GM23338 (cell line): ENCODE results near the gene SETBP1. TPM values are rescaled to one million over a fixed set of nuclear protein-coding genes. Genes with fewer than 3 reads are reported as not detected.

Source experiments
- ATAC-seq: fragments of 200-7000 bp; cut with Tn5 transposase; 3 replicates; pipeline ENCODE4 v1.9.1; 2020
- DNase-seq: peaks from one replicate; pipeline ENCODE4 v3.0.0-alpha.2; 2015; ENCODE audit warnings: low spot score
- H2AFZ ChIP-seq: fragments of 200-600 bp; sonication (generic); 2 replicates; pipeline ENCODE4 v1.8.0; 2016; ENCODE audit warnings: antibody characterized with exemption, mild to moderate bottlenecking, moderate library complexity
- H3F3A ChIP-seq: fragments of 200-600 bp; sonication (generic); replicated peaks from 2 replicates; pipeline ENCODE4 v1.8.0; 2017; ENCODE audit warnings: antibody characterized with exemption, mixed run types, low read depth
- H3K27ac ChIP-seq: fragments of 200-600 bp; sonication (generic); 2 replicates; pipeline ENCODE4 v1.6.1; 2016; ENCODE audit warnings: low read depth
- H3K27me3 ChIP-seq: fragments of 200-600 bp; sonication (generic); 2 replicates; pipeline ENCODE4 v1.8.0; 2016; ENCODE audit warnings: mild to moderate bottlenecking, mixed run types, moderate library complexity; ENCODE audit not compliant: insufficient read depth
- H3K36me3 ChIP-seq: fragments of 200-600 bp; sonication (generic); 2 replicates; pipeline ENCODE4 v1.8.0; 2016; ENCODE audit warnings: mild to moderate bottlenecking; ENCODE audit not compliant: insufficient read depth
- H3K4me1 ChIP-seq: fragments of 200-600 bp; sonication (generic); 2 replicates; pipeline ENCODE4 v1.8.0; 2016; ENCODE audit warnings: mild to moderate bottlenecking, moderate library complexity; ENCODE audit not compliant: insufficient read depth
- H3K4me2 ChIP-seq: fragments of 200-600 bp; sonication (generic); 2 replicates; pipeline ENCODE4 v1.7.1; 2017; ENCODE audit warnings: mixed run types
- H3K4me3 ChIP-seq: fragments of 200-600 bp; sonication (generic); 2 replicates; pipeline ENCODE4 v1.6.1; 2016; ENCODE audit warnings: mixed run types
- H3K79me2 ChIP-seq: fragments of 200-600 bp; sonication (generic); replicated peaks from 2 replicates; pipeline ENCODE4 v1.8.0; 2017; ENCODE audit warnings: mild to moderate bottlenecking; ENCODE audit not compliant: insufficient read depth
- H3K9me2 ChIP-seq: fragments of 200-600 bp; sonication (generic); 2 replicates; pipeline ENCODE4 v1.8.0; 2017; ENCODE audit not compliant: insufficient read depth
- H4K20me1 ChIP-seq: fragments of 200-600 bp; sonication (generic); replicated peaks from 2 replicates; pipeline ENCODE4 v1.8.0; 2017; ENCODE audit warnings: mild to moderate bottlenecking; ENCODE audit not compliant: insufficient read depth
- H3K27ac Mint-ChIP-seq: 2 replicates; pipeline ENCODE4 v1.8.0; 2020; ENCODE audit warnings: inconsistent platforms, mild to moderate bottlenecking, moderate library complexity, mixed read lengths
- H3K27me3 Mint-ChIP-seq: 3 replicates; pipeline ENCODE4 v1.8.0; 2022; ENCODE audit warnings: low read depth, mild to moderate bottlenecking, moderate library complexity, mixed read lengths, inconsistent platforms; ENCODE audit not compliant: insufficient read depth, poor library complexity
- H3K36me3 Mint-ChIP-seq: 3 replicates; pipeline ENCODE4 v1.8.0; 2021; ENCODE audit warnings: low read depth, mild to moderate bottlenecking, inconsistent platforms, moderate library complexity, mixed read lengths
- H3K4me1 Mint-ChIP-seq: 3 replicates; pipeline ENCODE4 v1.8.0; 2020; ENCODE audit warnings: mild to moderate bottlenecking, inconsistent platforms, mixed read lengths
- H3K4me3 Mint-ChIP-seq: 3 replicates; pipeline ENCODE4 v1.8.0; 2021; ENCODE audit warnings: moderate library complexity, mild to moderate bottlenecking, inconsistent platforms, mixed read lengths
- H3K9me3 Mint-ChIP-seq: 3 replicates; pipeline ENCODE4 v1.8.0; 2020; ENCODE audit warnings: moderate library complexity, mild to moderate bottlenecking, inconsistent platforms, mixed read lengths
- CREB1 ChIP-seq: fragments of 250-450 bp; sonication (Bioruptor Pico); IDR thresholded peaks from 2 replicates; pipeline ENCODE4 v1.5.0; 2020; ENCODE audit warnings: low read depth, mild to moderate bottlenecking, moderate library complexity
- CTCF ChIP-seq, 2 experiments: fragments of 200-600 bp in 1 of 2; sonication (generic) in 1 of 2; conservative IDR thresholded peaks; 2 replicates each; pipeline versions ENCODE4 v1.5.1 to v1.6.1; 2016 to 2017; ENCODE audit warnings: antibody characterized with exemption in 2 of 2, low read depth in 2 of 2, mild to moderate bottlenecking in 2 of 2, moderate library complexity in 1 of 2
- ETS1 ChIP-seq: IDR thresholded peaks from 2 replicates; pipeline ENCODE4 v1.6.1; 2016; ENCODE audit warnings: antibody characterized with exemption
- EZH2 ChIP-seq: fragments of 200-600 bp; sonication (generic); IDR thresholded peaks from one replicate; pipeline ENCODE4 v1.8.0; 2017; ENCODE audit warnings: antibody characterized with exemption, mild to moderate bottlenecking, low read depth; ENCODE audit not compliant: unreplicated experiment
- EZH2phosphoT487 ChIP-seq: fragments of 200-600 bp; sonication (generic); IDR thresholded peaks from one replicate; pipeline ENCODE4 v1.8.1; 2018; ENCODE audit warnings: antibody characterized with exemption; ENCODE audit not compliant: unreplicated experiment
- JUNB ChIP-seq: IDR thresholded peaks from one replicate; pipeline ENCODE4 v1.6.1; 2016; ENCODE audit warnings: antibody characterized with exemption; ENCODE audit not compliant: unreplicated experiment
- NANOG ChIP-seq: IDR thresholded peaks from 2 replicates; pipeline ENCODE4 v1.6.1; 2016; ENCODE audit warnings: antibody characterized with exemption, borderline replicate concordance
- POLR2AphosphoS5 ChIP-seq: IDR thresholded peaks from 2 replicates; pipeline ENCODE4 v1.6.1; 2016; ENCODE audit warnings: antibody characterized with exemption, low read depth
- REST ChIP-seq: IDR thresholded peaks from one replicate; pipeline ENCODE4 v1.6.1; 2018; ENCODE audit warnings: antibody characterized with exemption; ENCODE audit not compliant: unreplicated experiment
- STAT1 ChIP-seq: IDR thresholded peaks from one replicate; pipeline ENCODE4 v1.6.1; 2016; ENCODE audit warnings: antibody characterized with exemption; ENCODE audit not compliant: unreplicated experiment
- ZNF114 ChIP-seq: fragments of 250-450 bp; sonication (Bioruptor Pico); IDR thresholded peaks from 2 replicates; pipeline ENCODE4 v1.5.0; 2020; ENCODE audit warnings: mild to moderate bottlenecking, moderate library complexity
- ZNF331 ChIP-seq: fragments of 250-450 bp; sonication (Bioruptor Pico); IDR thresholded peaks from 2 replicates; pipeline ENCODE4 v1.5.0; 2020; ENCODE audit warnings: low read depth, mild to moderate bottlenecking, moderate library complexity
- ZNF462 ChIP-seq: fragments of 250-450 bp; sonication (Bioruptor Pico); IDR thresholded peaks from 2 replicates; pipeline ENCODE4 v1.5.0; 2020; ENCODE audit warnings: mild to moderate bottlenecking, moderate library complexity
- polyA plus RNA-seq: library from polyadenylated mRNA; unstranded; fragments of >200 nt; fragmentation: Nextera tagmentation; extraction: Ambion mirVana; gene quantifications from 2 replicates; pipeline ENCODE4 v1.2.1, GENCODE V29; 2016
- total RNA-seq: library from RNA; depleted of rRNA; stranded (reverse); fragments of >200 nt; shearing (Covaris generic); gene quantifications from 2 replicates; pipeline ENCODE4 v1.2.3, GENCODE V29; 2014

SETBP1 gene
- total and polyA plus RNA-seq, 2 experiments from 2014 or later: 1.6 to 5.5 TPM

- Mint-ChIP-seq H3K36me3 (no peaks in the 10 kb centered on the region), H3K4me3 (no peak overlapping the region), H3K9me3 (no peaks in the 10 kb centered on the region), H3K4me1 (peaks cover 8% of the 10 kb centered on the region; the same call in 2 of the 3 replicates), H3K27ac (no peak overlapping the region), H3K27me3 (peaks cover 2% of the 10 kb centered on the region)
- H3K36me3 ChIP-seq: no peaks in the 10 kb centered on the region
- H3K4me3 ChIP-seq: no peak overlapping the region
- H3K27ac ChIP-seq: no peak overlapping the region
- DNase-seq (no peak), ATAC-seq (no peak)
- no peaks in the 10 kb centered on the region for H4K20me1 ChIP-seq
- no peaks in the 10 kb centered on the region for H3K79me2 ChIP-seq
- 0 out of 2 replicates have a peak, but pooled peaks cover 3% of the 10 kb centered on the region for H3K9me2 ChIP-seq
- H3K4me1 ChIP-seq: no peaks in the 10 kb centered on the region
- no peaks in the 10 kb centered on the region for H3F3A ChIP-seq
- no peak for TF ChIP-seq STAT1
- no peak for TF ChIP-seq ZNF331
- TF ChIP-seq JUNB: no peak
- TF ChIP-seq ZNF114 (CRISPR knock-in tag): no peak
- TF ChIP-seq ETS1: no peak
- TF ChIP-seq EZH2: no peak
- TF ChIP-seq NANOG: no peak
- no peak for TF ChIP-seq CREB1 (CRISPR knock-in tag)
- TF ChIP-seq REST: no peak
- TF ChIP-seq EZH2phosphoT487: no peak
- TF ChIP-seq POLR2AphosphoS5: no peak
- no peak for TF ChIP-seq ZNF462 (CRISPR knock-in tag)
- no peak for TF ChIP-seq CTCF (conservative IDR thresholded peaks at IDR 0.05; ENCODE audit: low read depth in 2 of 2)
- no peak overlapping the region for H3K4me2 ChIP-seq
- H2AFZ ChIP-seq: no peak overlapping the region
- H3K27me3 ChIP-seq: no peaks in the 10 kb centered on the region
Observed at GRCh38 chr18:45057955-45058600, 377.4 kb downstream of the SETBP1 start.
